ENCODE data around the gene SNAI1. TPM values are rescaled to one million over a fixed set of nuclear protein-coding genes. Genes with fewer than 3 reads are reported as not detected.
"Not testable (repeated sequence)": the region's sequence is repeated elsewhere in the genome, so short reads cannot be mapped to it uniquely, and the experiment has no call there.

SNAI1 gene
- total RNA-seq, 4 donors from 2014 or later, result 0.83 to 5.3 (median 3.0) TPM

GRCh38 chr20:49993301-49993751 is 10.5 kb downstream of the SNAI1 start:
- no peaks in the 10 kb centered on the region for H3K9me3 ChIP-seq
- no peak overlapping the region for H3K27ac ChIP-seq (replicated peaks in 1 of 4)
- H3K4me3 ChIP-seq, result no peak overlapping the region
- no peak for DNase-seq (ENCODE audit: extremely low spot score)
- intact Hi-C loops (cut with DNase I), result no loop called here
- H3K36me3 ChIP-seq, result peaks cover 0 to 3% (median under 1%) of the 10 kb centered on the region in 4 donors
- TF ChIP-seq POLR2A (IDR thresholded peaks at IDR 0.05; ENCODE audit: low read depth) (no peak), EP300 (IDR thresholded peaks at IDR 0.05) (no peak), POLR2AphosphoS5 (IDR thresholded peaks at IDR 0.05) (no peak), CTCF (IDR thresholded peaks at IDR 0.05) (no peak)
- H3K4me1 ChIP-seq, result peaks cover 22 to 32% (median 29%) of the 10 kb centered on the region in 4 donors
- WGBS, result 70% methylated on average over 6 of the region's 6 CpGs
- no peaks in the 10 kb centered on the region for H3K27me3 ChIP-seq

GRCh38 chr20:49995586-49995985 is 12.8 kb downstream of the SNAI1 start:
- no peak for DNase-seq (ENCODE audit: extremely low spot score)
- Histone ChIP-seq H3K27ac (replicated peaks in 1 of 4) (no peak overlapping the region), H3K36me3 (no peaks in the 10 kb centered on the region), H3K9me3 (no peaks in the 10 kb centered on the region), H3K27me3 (no peaks in the 10 kb centered on the region), H3K4me3 (no peak overlapping the region), H3K4me1 (peaks cover 3 to 11% (median 6%) of the 10 kb centered on the region in 4 donors)
- intact Hi-C loops (cut with DNase I), result no loop called here
- 95% methylated on average over 3 of the region's 3 CpGs for WGBS
- no peak for TF ChIP-seq POLR2A (IDR thresholded peaks at IDR 0.05; ENCODE audit: low read depth)
- no peak for TF ChIP-seq POLR2AphosphoS5 (IDR thresholded peaks at IDR 0.05)
- TF ChIP-seq EP300 (IDR thresholded peaks at IDR 0.05), result no peak
- no peak for TF ChIP-seq CTCF (IDR thresholded peaks at IDR 0.05)

GRCh38 chr20:49998478-49999188 is 15.9 kb downstream of the SNAI1 start:
- intact Hi-C loops (cut with DNase I); H3K9me3 ChIP-seq; H3K4me3 ChIP-seq; H3K36me3 ChIP-seq; H3K27ac ChIP-seq (replicated peaks in 1 of 4); H3K27me3 ChIP-seq; H3K4me1 ChIP-seq; DNase-seq (ENCODE audit: extremely low spot score): not testable (repeated sequence)
- 94% methylated on average over 15 of the region's 15 CpGs for WGBS

- Histone ChIP-seq H3K27me3 (no peaks in the 10 kb centered on the region), H3K4me3 (no peak overlapping the region), H3K27ac (replicated peaks in 1 of 4) (no peak overlapping the region), H3K9me3 (no peaks in the 10 kb centered on the region), H3K36me3 (no peaks in the 10 kb centered on the region), H3K4me1 (peaks cover 0 to 4% (median 0%) of the 10 kb centered on the region in 4 donors)
- no peak for DNase-seq (ENCODE audit: extremely low spot score)
- no peak for TF ChIP-seq POLR2A (IDR thresholded peaks at IDR 0.05; ENCODE audit: low read depth)
- TF ChIP-seq CTCF (IDR thresholded peaks at IDR 0.05), result no peak
- no peak for TF ChIP-seq EP300 (IDR thresholded peaks at IDR 0.05)
- no peak for TF ChIP-seq POLR2AphosphoS5 (IDR thresholded peaks at IDR 0.05)
- intact Hi-C loops (cut with DNase I), result no loop called here
- 80% methylated on average over 2 of the region's 7 CpGs for WGBS
These were observed 16.5 kb downstream of the SNAI1 start for GRCh38 chr20:49999329-49999728.

- H3K4me1 ChIP-seq; H3K27ac ChIP-seq (replicated peaks in 1 of 4); DNase-seq (ENCODE audit: extremely low spot score); H3K36me3 ChIP-seq; H3K27me3 ChIP-seq; intact Hi-C loops (cut with DNase I); H3K9me3 ChIP-seq; H3K4me3 ChIP-seq: not testable (repeated sequence)
- 83% methylated on average over 14 of the region's 14 CpGs for whole genome bisulfite sequencing
These were observed 17.9 kb downstream of the SNAI1 start for GRCh38 chr20:50000548-50001222.
